ENCODE measurements around the gene STPG4.
A peak's percentile ranks its signal among the peaks of the same experiment; 100 is the strongest.
"Not testable (repeated sequence)": the region's sequence is repeated elsewhere in the genome, so short reads cannot be mapped to it uniquely, and the experiment has no call there.

STPG4 gene

GRCh38 chr2:47109007-47109375, 46.1 kb downstream of the STPG4 start:
- no peak for ATAC-seq
- no peak for TF ChIP-seq ARNTL (CRISPR knock-in tag; IDR thresholded peaks at IDR 0.05; ENCODE audit: borderline replicate concordance, low read depth)
- TF ChIP-seq, protein P1, sequence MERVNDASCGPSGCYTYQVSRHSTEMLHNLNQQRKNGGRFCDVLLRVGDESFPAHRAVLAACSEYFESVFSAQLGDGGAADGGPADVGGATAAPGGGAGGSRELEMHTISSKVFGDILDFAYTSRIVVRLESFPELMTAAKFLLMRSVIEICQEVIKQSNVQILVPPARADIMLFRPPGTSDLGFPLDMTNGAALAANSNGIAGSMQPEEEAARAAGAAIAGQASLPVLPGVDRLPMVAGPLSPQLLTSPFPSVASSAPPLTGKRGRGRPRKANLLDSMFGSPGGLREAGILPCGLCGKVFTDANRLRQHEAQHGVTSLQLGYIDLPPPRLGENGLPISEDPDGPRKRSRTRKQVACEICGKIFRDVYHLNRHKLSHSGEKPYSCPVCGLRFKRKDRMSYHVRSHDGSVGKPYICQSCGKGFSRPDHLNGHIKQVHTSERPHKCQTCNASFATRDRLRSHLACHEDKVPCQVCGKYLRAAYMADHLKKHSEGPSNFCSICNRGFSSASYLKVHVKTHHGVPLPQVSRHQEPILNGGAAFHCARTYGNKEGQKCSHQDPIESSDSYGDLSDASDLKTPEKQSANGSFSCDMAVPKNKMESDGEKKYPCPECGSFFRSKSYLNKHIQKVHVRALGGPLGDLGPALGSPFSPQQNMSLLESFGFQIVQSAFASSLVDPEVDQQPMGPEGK (CRISPR knock-in tag; IDR thresholded peaks at IDR 0.05; ENCODE audit: borderline replicate concordance), result no peak
- TF ChIP-seq TOX (CRISPR knock-in tag; IDR thresholded peaks at IDR 0.05; ENCODE audit: borderline replicate concordance), result no peak
- TF ChIP-seq ZFP30 (CRISPR knock-in tag; IDR thresholded peaks at IDR 0.05), result no peak
- TF ChIP-seq TCF4 (CRISPR knock-in tag; IDR thresholded peaks at IDR 0.05; ENCODE audit: borderline replicate concordance), result no peak
- TF ChIP-seq SNAI2 (CRISPR knock-in tag; IDR thresholded peaks at IDR 0.05), result no peak
- no peak for TF ChIP-seq ZNF565 (CRISPR knock-in tag; conservative IDR thresholded peaks at IDR 0.05; ENCODE audit: low read depth)
- TF ChIP-seq CSDC2 (CRISPR knock-in tag; IDR thresholded peaks at IDR 0.05), result no peak
- TF ChIP-seq, protein P2, sequence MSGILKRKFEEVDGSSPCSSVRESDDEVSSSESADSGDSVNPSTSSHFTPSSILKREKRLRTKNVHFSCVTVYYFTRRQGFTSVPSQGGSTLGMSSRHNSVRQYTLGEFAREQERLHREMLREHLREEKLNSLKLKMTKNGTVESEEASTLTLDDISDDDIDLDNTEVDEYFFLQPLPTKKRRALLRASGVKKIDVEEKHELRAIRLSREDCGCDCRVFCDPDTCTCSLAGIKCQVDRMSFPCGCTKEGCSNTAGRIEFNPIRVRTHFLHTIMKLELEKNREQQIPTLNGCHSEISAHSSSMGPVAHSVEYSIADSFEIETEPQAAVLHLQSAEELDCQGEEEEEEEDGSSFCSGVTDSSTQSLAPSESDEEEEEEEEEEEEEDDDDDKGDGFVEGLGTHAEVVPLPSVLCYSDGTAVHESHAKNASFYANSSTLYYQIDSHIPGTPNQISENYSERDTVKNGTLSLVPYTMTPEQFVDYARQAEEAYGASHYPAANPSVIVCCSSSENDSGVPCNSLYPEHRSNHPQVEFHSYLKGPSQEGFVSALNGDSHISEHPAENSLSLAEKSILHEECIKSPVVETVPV (CRISPR knock-in tag; IDR thresholded peaks at IDR 0.05), result no peak
- no peak for TF ChIP-seq ZFP3 (CRISPR knock-in tag; IDR thresholded peaks at IDR 0.05)
- TF ChIP-seq ZC3H10 (CRISPR knock-in tag; IDR thresholded peaks at IDR 0.05), result no peak
- TF ChIP-seq OSR1 (CRISPR knock-in tag; IDR thresholded peaks at IDR 0.05), result no peak
- TF ChIP-seq BACH2 (CRISPR knock-in tag; IDR thresholded peaks at IDR 0.05; ENCODE audit: borderline replicate concordance), result no peak
- TF ChIP-seq RARB (CRISPR knock-in tag; IDR thresholded peaks at IDR 0.05), result no peak
- TF ChIP-seq ESRRG (CRISPR knock-in tag; IDR thresholded peaks at IDR 0.05), result no peak
- TF ChIP-seq, protein P3, sequence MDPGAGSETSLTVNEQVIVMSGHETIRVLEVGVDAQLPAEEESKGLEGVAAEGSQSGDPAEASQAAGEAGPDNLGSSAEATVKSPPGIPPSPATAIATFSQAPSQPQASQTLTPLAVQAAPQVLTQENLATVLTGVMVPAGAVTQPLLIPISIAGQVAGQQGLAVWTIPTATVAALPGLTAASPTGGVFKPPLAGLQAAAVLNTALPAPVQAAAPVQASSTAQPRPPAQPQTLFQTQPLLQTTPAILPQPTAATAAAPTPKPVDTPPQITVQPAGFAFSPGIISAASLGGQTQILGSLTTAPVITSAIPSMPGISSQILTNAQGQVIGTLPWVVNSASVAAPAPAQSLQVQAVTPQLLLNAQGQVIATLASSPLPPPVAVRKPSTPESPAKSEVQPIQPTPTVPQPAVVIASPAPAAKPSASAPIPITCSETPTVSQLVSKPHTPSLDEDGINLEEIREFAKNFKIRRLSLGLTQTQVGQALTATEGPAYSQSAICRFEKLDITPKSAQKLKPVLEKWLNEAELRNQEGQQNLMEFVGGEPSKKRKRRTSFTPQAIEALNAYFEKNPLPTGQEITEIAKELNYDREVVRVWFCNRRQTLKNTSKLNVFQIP (CRISPR knock-in tag; IDR thresholded peaks at IDR 0.05; ENCODE audit: borderline replicate concordance, low read depth), result no peak
- no peak for TF ChIP-seq ZNF70 (CRISPR knock-in tag; IDR thresholded peaks at IDR 0.05)
- TF ChIP-seq GLIS3 (CRISPR knock-in tag; IDR thresholded peaks at IDR 0.05), result no peak
- TF ChIP-seq, protein P4, sequence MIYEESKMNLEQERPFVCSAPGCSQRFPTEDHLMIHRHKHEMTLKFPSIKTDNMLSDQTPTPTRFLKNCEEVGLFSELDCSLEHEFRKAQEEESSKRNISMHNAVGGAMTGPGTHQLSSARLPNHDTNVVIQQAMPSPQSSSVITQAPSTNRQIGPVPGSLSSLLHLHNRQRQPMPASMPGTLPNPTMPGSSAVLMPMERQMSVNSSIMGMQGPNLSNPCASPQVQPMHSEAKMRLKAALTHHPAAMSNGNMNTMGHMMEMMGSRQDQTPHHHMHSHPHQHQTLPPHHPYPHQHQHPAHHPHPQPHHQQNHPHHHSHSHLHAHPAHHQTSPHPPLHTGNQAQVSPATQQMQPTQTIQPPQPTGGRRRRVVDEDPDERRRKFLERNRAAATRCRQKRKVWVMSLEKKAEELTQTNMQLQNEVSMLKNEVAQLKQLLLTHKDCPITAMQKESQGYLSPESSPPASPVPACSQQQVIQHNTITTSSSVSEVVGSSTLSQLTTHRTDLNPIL (CRISPR knock-in tag; IDR thresholded peaks at IDR 0.05; ENCODE audit: low read depth), result no peak
- no peak for TF ChIP-seq ZNF8 (CRISPR knock-in tag; IDR thresholded peaks at IDR 0.05)

DNA sequence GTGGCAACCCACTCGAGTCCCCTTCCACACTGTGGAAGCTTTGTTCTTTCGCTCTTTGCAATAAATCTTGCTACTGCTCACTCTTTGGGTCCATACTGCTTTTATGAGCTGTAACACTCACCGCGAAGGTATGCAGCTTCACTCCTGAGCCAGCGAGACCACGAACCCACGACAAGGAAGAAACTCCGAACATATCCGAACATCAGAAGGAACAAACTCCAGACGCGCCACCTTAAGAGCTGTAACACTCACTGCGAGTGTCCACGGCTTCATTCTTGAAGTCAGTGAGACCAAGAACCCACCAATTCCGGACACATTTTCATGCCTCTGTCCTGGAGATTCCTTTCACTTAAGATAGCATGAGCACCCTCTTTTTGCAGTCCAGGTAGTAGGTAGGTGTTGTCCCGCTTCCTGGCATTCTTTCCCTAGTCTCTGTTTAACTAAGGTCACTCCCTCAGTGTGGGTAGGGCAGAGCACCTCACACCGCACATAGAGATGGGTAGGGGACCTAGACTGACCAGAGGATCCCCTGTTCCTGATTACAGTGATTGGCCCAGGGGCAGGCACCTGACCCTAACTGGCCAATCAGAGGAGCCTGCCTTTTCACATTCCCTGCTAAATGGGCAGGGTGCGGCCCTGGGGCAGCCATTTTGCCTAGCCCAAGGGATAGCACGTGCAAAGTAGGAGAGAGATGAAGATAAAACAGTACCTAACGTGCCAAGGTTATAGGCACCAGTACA, 46.7 kb downstream of the STPG4 start:
- ATAC-seq, result peak; percentile 33; the same call in 1 of the 3 replicates

- not testable (repeated sequence) for ATAC-seq
Observed at GRCh38 chr2:47107201-47107600, 47.9 kb downstream of the STPG4 start.

- not testable (repeated sequence) for ATAC-seq
Observed at GRCh38 chr2:47106231-47106630, 48.9 kb downstream of the STPG4 start.

GRCh38 chr2:47099712-47100111, 55.4 kb downstream of the STPG4 start:
- not testable (repeated sequence) for ATAC-seq

- no peak for ATAC-seq
- no peak for TF ChIP-seq GLIS3 (CRISPR knock-in tag; IDR thresholded peaks at IDR 0.05)
- no peak for TF ChIP-seq TSHZ2 (CRISPR knock-in tag; IDR thresholded peaks at IDR 0.05)
- no peak for TF ChIP-seq CSDC2 (CRISPR knock-in tag; IDR thresholded peaks at IDR 0.05)
- TF ChIP-seq ARNTL (CRISPR knock-in tag; IDR thresholded peaks at IDR 0.05; ENCODE audit: borderline replicate concordance, low read depth), result no peak
- no peak for TF ChIP-seq OSR1 (CRISPR knock-in tag; IDR thresholded peaks at IDR 0.05)
- TF ChIP-seq, protein P4 (CRISPR knock-in tag; IDR thresholded peaks at IDR 0.05; ENCODE audit: low read depth), result no peak
- no peak for TF ChIP-seq ZNF8 (CRISPR knock-in tag; IDR thresholded peaks at IDR 0.05)
Observed at GRCh38 chr2:47098953-47099352, 56.2 kb downstream of the STPG4 start.
